GM12878 (cell line): ENCODE results near the gene EMP3. TPM values are rescaled to one million over a fixed set of nuclear protein-coding genes. Genes with fewer than 3 reads are reported as not detected.

ENCODE experiments used
- CBX3 ChIP-seq: fragments of 200-600 bp; sonication (generic); IDR thresholded peaks from 2 replicates; pipeline ENCODE4 v1.6.1; 2016; ENCODE audit warnings: low read depth, borderline replicate concordance
- CBX5 ChIP-seq: sonication (generic); IDR thresholded peaks from 2 replicates; pipeline ENCODE4 v1.6.1; 2016; ENCODE audit warnings: low read depth, moderate library complexity, mild to moderate bottlenecking, inconsistent platforms
- CHD2 ChIP-seq: IDR thresholded peaks from 2 replicates; pipeline ENCODE4 v1.6.1; 2011; ENCODE audit warnings: low read depth, low read length, improper control_type of control experiment, borderline replicate concordance
- CREM ChIP-seq: IDR thresholded peaks from 2 replicates; pipeline ENCODE4 v1.6.1; 2014; ENCODE audit warnings: antibody characterized with exemption, low read depth
- E2F4 ChIP-seq: IDR thresholded peaks from 2 replicates; pipeline ENCODE4 v1.6.1; 2012; ENCODE audit warnings: low read depth, low read length, improper control_type of control experiment
- HDAC6 ChIP-seq: fragments of 200-600 bp; sonication (generic); IDR thresholded peaks from one replicate; pipeline ENCODE4 v1.8.0; 2017; ENCODE audit warnings: antibody characterized with exemption; ENCODE audit not compliant: unreplicated experiment
- HDGF ChIP-seq: fragments of 450-650 bp; IDR thresholded peaks from 2 replicates; pipeline ENCODE4 v1.6.1; 2016; ENCODE audit warnings: antibody characterized with exemption
- JUNB ChIP-seq: IDR thresholded peaks from 2 replicates; pipeline ENCODE4 v1.6.1; 2016; ENCODE audit warnings: antibody characterized with exemption, mild to moderate bottlenecking
- JUND ChIP-seq: IDR thresholded peaks from 2 replicates; pipeline ENCODE4 v1.6.1; 2012; ENCODE audit warnings: low read depth, mild to moderate bottlenecking, low read length, improper control_type of control experiment, moderate library complexity
- MEF2A ChIP-seq: IDR thresholded peaks from 2 replicates; pipeline ENCODE4 v1.6.1; 2011; ENCODE audit warnings: low read depth, mild to moderate bottlenecking, low read length, moderate library complexity; ENCODE audit not compliant: insufficient read depth
- NBN ChIP-seq: fragments of 450-650 bp; IDR thresholded peaks from 2 replicates; pipeline ENCODE4 v1.6.1; 2016
- POLR2A ChIP-seq: IDR thresholded peaks from 2 replicates; pipeline ENCODE4 v1.6.1; 2011; ENCODE audit warnings: low read depth, mild to moderate bottlenecking, low read length
- POU2F2 ChIP-seq: IDR thresholded peaks from 3 replicates; pipeline ENCODE4 v1.6.1; 2011; ENCODE audit warnings: low read depth, mild to moderate bottlenecking, low read length, borderline replicate concordance
- RAD51 ChIP-seq: fragments of 450-650 bp; IDR thresholded peaks from 2 replicates; pipeline ENCODE4 v1.6.1; 2016; ENCODE audit warnings: moderate library complexity, mild to moderate bottlenecking, inconsistent platforms
- RELB ChIP-seq: fragments of 450-650 bp; IDR thresholded peaks from 2 replicates; pipeline ENCODE4 v1.6.1; 2017; ENCODE audit warnings: low read depth, mild to moderate bottlenecking, moderate library complexity
- SUPT20H ChIP-seq: IDR thresholded peaks from 2 replicates; pipeline ENCODE4 v1.6.1; 2011; ENCODE audit warnings: low read depth, mild to moderate bottlenecking, low read length, moderate library complexity, borderline replicate concordance; ENCODE audit not compliant: control insufficient read depth
- SUZ12 ChIP-seq: fragments of 200-600 bp; sonication (generic); IDR thresholded peaks from one replicate; pipeline ENCODE4 v1.6.1; 2018; ENCODE audit warnings: antibody characterized with exemption, mild to moderate bottlenecking; ENCODE audit not compliant: unreplicated experiment
- TAF1 ChIP-seq: IDR thresholded peaks from 2 replicates; pipeline ENCODE4 v1.6.1; 2011; ENCODE audit warnings: mild to moderate bottlenecking, low read depth, low read length, borderline replicate concordance
- TBL1XR1 ChIP-seq: IDR thresholded peaks from 2 replicates; pipeline ENCODE4 v1.6.1; 2012; ENCODE audit warnings: low read depth, low read length, improper control_type of control experiment
- TCF7 ChIP-seq: IDR thresholded peaks from 2 replicates; pipeline ENCODE4 v1.6.1; 2014; ENCODE audit warnings: antibody characterized with exemption, borderline replicate concordance
- WRNIP1 ChIP-seq: IDR thresholded peaks from 2 replicates; pipeline ENCODE4 v1.6.1; 2011; ENCODE audit warnings: low read depth, low read length, improper control_type of control experiment, borderline replicate concordance
- YBX1 ChIP-seq: fragments of 450-650 bp; IDR thresholded peaks from 2 replicates; pipeline ENCODE4 v1.6.1; 2016; ENCODE audit warnings: antibody characterized with exemption
- ZNF384 ChIP-seq: IDR thresholded peaks from 2 replicates; pipeline ENCODE4 v1.6.1; 2012; ENCODE audit warnings: low read depth, mild to moderate bottlenecking, low read length, improper control_type of control experiment, borderline replicate concordance
- polyA plus RNA-seq, 11 experiments: library from polyadenylated mRNA; depleted of rRNA in 4 of 11; unstranded in 6 of 11; stranded (reverse) in 5 of 11; fragments of >200 nt; fragmentation: Nextera tagmentation in 4 of 11; fragmentation: Illumina TruSeq in 1 of 11; extraction: Ambion mirVana in 4 of 11; extraction: Trizol in 1 of 11; gene quantifications; 1 replicate in 1 of 11; 2 replicates in 10 of 11; pipeline versions ENCODE4 v1.2.1 to v1.2.3, GENCODE V29; 2011 to 2016; ENCODE audit warnings: inconsistent platforms in 2 of 11, missing spikeins in 2 of 11, low read depth in 1 of 11
- total RNA-seq, 4 experiments: library from RNA; depleted of rRNA in 3 of 4; stranded (reverse); fragments of >200 nt in 3 of 4; fragmentation: Illumina TruSeq in 1 of 4; extraction: Trizol in 1 of 4; gene quantifications; 2 replicates each; pipeline versions ENCODE4 v1.2.1 to v1.2.3, GENCODE V29; 2013 to 2021
- TF ChIP-seq, protein P1 (sequence below), 3 experiments: IDR thresholded peaks in 2 of 3; conservative IDR thresholded peaks in 1 of 3; 2 replicates each; pipeline ENCODE4 v1.5.1; 2011; ENCODE audit warnings: low read depth in 3 of 3, low read length in 3 of 3, mild to moderate bottlenecking in 3 of 3, control low read depth in 2 of 3, moderate library complexity in 2 of 3, inconsistent platforms in 1 of 3, mixed read lengths in 1 of 3; ENCODE audit not compliant: control insufficient read depth in 2 of 3, insufficient read depth in 1 of 3; ENCODE audit errors: extremely low read depth in 1 of 3
- TF ChIP-seq, protein P2 (sequence below): IDR thresholded peaks from 2 replicates; pipeline ENCODE4 v1.6.1; 2011; ENCODE audit warnings: borderline replicate concordance, low read depth, mild to moderate bottlenecking, moderate library complexity, mixed read lengths, low read length; ENCODE audit not compliant: insufficient read depth; ENCODE audit errors: extremely low read length
- TF ChIP-seq, protein P3 (sequence below): fragments of 450-650 bp; IDR thresholded peaks from 2 replicates; pipeline ENCODE4 v1.6.1; 2014; ENCODE audit warnings: mild to moderate bottlenecking

EMP3 gene
- total and polyA plus RNA-seq, 10 of the 15 experiments (the other 5 are each of a cell fraction or from before 2014, with no cell fraction given): 53.2 to 224 (median 134) TPM

- TF ChIP-seq, protein P1, sequence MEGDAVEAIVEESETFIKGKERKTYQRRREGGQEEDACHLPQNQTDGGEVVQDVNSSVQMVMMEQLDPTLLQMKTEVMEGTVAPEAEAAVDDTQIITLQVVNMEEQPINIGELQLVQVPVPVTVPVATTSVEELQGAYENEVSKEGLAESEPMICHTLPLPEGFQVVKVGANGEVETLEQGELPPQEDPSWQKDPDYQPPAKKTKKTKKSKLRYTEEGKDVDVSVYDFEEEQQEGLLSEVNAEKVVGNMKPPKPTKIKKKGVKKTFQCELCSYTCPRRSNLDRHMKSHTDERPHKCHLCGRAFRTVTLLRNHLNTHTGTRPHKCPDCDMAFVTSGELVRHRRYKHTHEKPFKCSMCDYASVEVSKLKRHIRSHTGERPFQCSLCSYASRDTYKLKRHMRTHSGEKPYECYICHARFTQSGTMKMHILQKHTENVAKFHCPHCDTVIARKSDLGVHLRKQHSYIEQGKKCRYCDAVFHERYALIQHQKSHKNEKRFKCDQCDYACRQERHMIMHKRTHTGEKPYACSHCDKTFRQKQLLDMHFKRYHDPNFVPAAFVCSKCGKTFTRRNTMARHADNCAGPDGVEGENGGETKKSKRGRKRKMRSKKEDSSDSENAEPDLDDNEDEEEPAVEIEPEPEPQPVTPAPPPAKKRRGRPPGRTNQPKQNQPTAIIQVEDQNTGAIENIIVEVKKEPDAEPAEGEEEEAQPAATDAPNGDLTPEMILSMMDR (IDR thresholded peaks at IDR 0.05 in 2 of 3, conservative IDR thresholded peaks at IDR 0.05 in 1 of 3; ENCODE audit: control insufficient read depth in 2 of 3, extremely low read depth in 1 of 3, insufficient read depth in 1 of 3, low read depth in 3 of 3, low read length in 3 of 3): no peak
- TF ChIP-seq TCF7: no peak
- TF ChIP-seq, protein P2, sequence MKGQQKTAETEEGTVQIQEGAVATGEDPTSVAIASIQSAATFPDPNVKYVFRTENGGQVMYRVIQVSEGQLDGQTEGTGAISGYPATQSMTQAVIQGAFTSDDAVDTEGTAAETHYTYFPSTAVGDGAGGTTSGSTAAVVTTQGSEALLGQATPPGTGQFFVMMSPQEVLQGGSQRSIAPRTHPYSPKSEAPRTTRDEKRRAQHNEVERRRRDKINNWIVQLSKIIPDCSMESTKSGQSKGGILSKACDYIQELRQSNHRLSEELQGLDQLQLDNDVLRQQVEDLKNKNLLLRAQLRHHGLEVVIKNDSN: no peak
- TF ChIP-seq CBX5: no peak
- no peak for TF ChIP-seq WRNIP1
- no peak; the same call in 2 of the 3 replicates for TF ChIP-seq POU2F2
- no peak for TF ChIP-seq RAD51
- TF ChIP-seq YBX1: peak; percentile 44; the same call in 1 of the 2 replicates
- peak; percentile 99 for TF ChIP-seq HDGF
- no peak for TF ChIP-seq JUND
- TF ChIP-seq TAF1: peak; percentile 36; the same call in 1 of the 2 replicates
- no peak for TF ChIP-seq E2F4
- TF ChIP-seq MEF2A: no peak
- no peak for TF ChIP-seq SUZ12
- peak; percentile 69 for TF ChIP-seq RELB
- TF ChIP-seq, protein P3, sequence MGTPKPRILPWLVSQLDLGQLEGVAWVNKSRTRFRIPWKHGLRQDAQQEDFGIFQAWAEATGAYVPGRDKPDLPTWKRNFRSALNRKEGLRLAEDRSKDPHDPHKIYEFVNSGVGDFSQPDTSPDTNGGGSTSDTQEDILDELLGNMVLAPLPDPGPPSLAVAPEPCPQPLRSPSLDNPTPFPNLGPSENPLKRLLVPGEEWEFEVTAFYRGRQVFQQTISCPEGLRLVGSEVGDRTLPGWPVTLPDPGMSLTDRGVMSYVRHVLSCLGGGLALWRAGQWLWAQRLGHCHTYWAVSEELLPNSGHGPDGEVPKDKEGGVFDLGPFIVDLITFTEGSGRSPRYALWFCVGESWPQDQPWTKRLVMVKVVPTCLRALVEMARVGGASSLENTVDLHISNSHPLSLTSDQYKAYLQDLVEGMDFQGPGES: no peak
- TF ChIP-seq SUPT20H: no peak
- TF ChIP-seq TBL1XR1: no peak
- no peak for TF ChIP-seq CBX3
- TF ChIP-seq HDAC6: no peak
- TF ChIP-seq CREM: peak; percentile 30; the same call in 1 of the 2 replicates
- TF ChIP-seq POLR2A: peak; percentile 76
- TF ChIP-seq ZNF384: no peak
- TF ChIP-seq NBN: peak; percentile 98
- TF ChIP-seq JUNB: no peak
- no peak for TF ChIP-seq CHD2
Measured at GRCh38 chr19:48325265-48325910, at the start of gene EMP3 (continued).
